ENCODE data around the gene FABP3.

FABP3 gene

DNA sequence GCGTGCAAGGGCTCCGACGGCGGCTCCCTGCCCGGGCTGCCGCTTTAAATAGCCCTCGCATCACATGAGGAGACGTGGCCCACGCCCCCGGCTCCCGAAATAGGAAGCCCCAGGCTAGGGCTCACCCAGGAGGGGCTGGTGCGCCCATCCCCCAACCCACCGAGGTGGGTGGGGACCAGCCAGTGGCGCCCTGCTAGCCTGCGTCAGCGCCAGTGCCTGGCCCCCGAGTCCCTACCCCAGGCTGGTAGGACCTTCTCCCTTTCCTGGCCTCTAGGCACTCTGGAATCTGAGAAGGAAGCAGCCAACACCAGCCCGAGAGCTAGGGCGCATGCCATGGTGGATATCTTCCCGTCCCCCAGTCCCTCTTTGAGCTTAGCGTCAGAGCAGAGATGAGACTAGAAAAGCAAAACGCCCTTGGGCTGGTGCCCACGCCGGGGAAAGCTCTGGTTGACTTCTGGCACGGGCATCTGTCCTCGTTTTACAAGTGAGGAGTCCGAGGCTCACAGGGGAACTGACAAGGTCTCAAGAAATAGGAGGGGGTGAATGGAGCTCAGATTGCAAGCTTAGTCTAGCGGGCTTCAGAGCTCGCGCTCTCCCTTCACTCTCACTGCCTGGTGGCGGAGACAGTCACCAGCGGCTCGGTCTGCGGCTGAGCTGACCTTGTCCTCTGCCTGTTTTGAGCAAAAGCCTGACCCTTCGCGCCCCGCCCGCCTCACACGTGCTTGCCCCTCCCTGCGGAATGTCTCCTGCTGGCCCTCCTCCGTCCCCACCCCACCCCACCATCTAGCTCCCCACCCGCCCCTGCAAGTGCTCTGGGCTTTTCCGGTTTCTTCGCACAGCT, at the start of gene FABP3:
Gene FABP3 (minus strand): TSS at position 21 of the 841 bp plus-strand sequence. CDS start 62 bp downstream, outside the sequence.
- no peak for DNase-seq (ENCODE audit: low read depth in 2 of 2)

DNA sequence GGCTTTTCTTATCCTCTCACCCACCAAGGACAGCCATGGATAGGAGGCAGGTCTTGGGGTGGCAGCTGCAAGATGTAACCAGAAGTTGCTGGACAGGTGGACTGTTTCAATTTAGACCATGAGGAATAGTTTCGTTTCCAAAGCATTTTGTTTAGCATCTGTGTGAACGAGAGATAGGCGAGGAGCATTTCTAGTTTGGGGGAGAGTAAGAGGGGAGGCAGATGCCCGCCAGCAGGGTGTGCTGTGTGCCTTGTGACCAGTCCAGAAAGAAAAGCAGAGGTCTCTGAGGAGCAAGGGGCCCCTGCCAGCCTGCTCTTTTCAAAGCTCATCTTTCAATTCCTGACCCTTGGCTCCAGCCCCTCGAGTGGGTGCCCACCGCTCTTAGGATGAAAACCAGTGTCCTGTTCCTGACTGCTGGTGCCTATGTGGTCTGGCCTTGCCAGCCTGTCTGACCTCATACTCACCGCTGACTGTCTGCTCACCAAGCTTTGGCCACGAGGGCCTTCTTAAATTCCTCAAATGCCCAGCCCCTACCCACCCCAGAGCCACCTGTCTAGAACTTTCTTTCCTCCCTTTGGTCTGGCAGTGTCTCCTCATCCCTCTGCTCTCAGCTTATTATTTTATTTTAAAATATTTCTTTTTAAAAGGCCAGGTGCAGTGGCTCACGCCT, 48.6 kb upstream of the FABP3 start:
- DNase-seq (ENCODE audit: low read depth in 2 of 2): no peak

DNA sequence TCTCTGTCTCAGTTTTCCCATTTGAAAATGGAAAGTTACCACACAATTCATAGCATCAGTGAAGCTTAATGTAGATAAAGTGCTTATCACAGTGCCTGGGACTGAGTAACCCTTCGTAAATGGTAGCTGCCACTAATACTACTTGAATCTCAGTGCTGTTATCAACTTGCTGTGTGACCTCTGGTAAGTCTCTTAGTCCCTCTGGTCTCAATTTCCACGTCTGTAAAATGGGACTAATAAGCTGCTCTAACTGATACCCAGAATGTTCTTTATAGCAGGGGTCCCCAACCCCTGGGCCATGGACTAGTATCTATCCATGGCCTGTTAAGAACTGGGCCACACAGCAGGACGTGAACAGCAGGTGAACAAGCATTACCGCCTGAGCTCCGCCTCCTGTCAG, 47.8 kb upstream of the FABP3 start:
- DNase-seq (ENCODE audit: low read depth in 2 of 2): no peak

DNA sequence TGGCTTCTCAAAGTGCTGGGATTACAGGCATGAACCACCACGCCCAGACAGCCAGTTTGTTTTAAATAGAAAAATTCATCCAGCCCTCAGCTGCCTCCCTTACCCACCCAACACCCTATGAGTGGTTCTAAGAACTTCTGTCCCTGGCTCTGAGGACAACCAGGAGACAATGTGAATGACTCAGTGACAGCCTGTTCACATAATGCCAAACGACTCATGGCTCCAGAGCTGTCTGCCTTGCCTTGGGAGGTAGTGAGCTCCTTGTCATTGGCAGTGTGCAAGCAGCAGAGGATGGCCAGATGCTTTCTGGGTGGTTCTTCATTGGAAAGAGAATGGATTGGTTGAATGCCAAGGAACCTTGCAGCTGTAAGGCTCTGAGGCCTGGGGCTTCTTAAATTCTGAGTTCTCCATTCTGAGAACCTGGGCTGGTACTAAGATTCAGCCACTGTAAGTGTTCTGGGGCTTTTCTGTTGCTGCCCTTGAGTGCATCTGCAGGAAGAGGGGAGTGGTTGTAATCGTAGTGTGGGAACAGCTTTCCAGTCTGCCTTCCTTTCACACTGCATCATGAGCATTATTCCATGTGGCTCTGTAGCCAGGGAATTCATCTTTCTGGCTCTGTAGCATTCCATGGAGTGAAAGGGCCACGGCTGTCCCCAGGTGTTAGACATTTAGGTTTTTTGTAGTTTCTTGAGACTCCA, 45.9 kb upstream of the FABP3 start:
- no peak for DNase-seq (ENCODE audit: low read depth in 2 of 2)

DNA sequence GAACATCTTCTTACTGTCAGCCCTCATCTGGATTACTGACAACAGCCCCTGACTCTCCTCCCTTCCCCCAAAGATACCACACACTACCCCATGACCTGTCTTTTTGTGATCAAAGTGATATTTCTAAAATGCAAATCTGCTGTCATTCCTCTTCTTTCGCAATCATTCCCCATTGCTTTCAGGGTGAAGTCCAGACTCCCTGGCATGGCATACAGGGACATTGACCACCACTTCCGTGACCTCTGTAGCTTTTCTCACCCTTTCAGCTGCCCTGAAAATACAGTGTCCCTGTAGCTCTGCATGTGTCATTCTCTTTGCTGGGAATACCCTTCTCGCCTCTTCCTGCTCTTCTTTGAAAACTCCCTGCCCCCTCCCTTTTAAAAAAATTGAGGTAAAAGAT, 44.3 kb upstream of the FABP3 start:
- no peak for DNase-seq (ENCODE audit: low read depth in 2 of 2)

DNA sequence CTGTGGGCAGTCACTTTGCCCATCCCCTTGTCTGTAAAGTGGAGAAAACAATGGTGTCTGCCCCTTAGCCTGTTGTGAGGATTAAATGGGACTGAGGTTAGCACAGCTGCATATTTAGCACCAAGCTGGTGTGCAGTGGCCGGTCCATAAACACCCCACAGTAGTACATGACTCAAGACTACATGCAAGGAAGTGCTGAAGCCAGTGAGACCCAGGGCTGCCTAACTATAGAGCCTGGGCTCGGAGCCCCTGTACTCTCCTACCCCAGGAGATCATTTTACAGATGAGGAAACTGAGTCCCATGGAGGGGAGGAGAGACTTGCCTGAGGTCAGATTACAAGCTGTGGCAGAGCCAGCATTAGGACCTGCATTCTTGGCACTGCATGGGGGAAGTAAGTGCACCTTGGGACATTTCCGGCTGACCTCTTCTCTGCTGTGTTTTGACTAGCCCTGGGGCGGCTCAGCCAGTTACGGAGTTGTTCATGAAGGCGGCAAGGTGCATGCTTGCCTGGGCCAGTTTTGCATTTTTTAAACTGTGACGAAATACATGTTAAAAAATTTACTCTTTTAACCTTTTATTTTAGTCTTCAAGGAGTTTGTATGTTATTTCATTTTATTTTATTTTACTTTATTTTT, 43.3 kb upstream of the FABP3 start:
- no peak for DNase-seq (ENCODE audit: low read depth in 2 of 2)

DNA sequence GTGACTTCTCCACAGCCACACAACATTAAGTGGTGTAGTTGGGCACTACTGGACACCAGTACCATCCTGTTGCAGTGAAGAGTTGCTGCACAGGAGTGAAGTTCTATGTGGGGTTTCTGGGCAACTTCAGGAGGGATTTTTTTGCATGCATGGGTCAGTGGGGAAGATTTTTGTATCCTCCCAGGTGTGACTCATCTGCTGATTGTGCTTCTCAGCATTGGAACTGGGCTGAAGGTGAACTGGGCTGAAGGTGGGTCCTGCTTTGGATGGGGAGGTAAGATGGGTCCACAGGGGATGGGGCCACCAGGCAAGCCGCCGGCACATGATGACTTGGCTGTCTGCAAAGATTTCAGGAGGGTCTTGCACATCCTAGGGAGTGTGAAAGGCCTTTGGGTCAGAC, 42.8 kb upstream of the FABP3 start:
- DNase-seq (ENCODE audit: low read depth in 2 of 2): no peak

DNA sequence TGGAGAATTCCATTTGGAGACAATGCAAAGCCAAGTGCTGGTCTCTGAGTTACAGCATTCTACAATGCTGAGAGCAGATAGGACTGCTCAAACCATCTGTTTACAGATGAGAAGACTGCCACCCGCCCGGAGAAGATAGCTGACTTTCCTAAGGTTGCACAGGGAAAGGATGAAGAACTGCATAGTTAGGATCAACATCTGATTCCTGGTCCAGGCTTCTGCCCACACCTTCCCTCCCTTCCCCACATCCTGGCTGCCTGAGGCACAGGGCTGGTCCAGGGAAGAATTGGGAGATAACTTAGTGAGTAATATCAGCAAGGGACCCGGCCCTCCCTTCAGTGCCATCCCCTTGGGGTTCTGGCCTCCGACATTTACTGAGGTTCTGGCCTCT, 42.1 kb upstream of the FABP3 start:
- DNase-seq (ENCODE audit: low read depth in 2 of 2): no peak

DNA sequence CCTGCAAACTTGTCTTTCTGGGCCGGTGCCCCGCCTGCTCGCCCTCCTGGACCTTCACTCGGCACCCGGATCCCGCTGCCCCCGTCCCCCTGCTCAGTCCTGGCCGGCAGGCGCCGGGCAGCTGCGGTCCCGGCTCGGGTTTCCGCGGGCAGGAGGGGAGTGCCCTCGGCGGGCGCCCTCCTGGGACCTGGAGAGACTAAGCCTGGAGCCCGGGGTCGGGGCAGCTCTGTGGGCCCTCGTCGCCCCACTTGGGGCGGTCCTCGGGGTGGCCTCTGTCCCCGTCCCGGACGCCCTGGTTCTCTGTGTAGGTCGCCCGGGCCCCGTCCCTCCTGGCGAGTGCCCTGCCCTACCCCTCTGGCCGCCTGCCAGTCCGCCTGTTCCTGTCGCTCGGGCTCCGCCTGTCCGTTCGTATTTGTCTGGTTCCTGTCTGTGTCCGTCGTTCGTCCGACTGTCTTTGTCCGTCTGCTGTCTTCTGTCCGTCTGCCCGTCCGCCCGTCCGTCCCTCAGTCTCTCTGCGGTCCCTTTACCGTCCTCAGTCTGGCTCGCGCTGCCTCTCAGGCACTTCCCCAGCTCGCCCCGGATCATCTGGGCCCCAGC, 40.6 kb upstream of the FABP3 start:
- peak in 1 of 2 donors; percentile 11 for DNase-seq (ENCODE audit: low read depth in 2 of 2)

DNA sequence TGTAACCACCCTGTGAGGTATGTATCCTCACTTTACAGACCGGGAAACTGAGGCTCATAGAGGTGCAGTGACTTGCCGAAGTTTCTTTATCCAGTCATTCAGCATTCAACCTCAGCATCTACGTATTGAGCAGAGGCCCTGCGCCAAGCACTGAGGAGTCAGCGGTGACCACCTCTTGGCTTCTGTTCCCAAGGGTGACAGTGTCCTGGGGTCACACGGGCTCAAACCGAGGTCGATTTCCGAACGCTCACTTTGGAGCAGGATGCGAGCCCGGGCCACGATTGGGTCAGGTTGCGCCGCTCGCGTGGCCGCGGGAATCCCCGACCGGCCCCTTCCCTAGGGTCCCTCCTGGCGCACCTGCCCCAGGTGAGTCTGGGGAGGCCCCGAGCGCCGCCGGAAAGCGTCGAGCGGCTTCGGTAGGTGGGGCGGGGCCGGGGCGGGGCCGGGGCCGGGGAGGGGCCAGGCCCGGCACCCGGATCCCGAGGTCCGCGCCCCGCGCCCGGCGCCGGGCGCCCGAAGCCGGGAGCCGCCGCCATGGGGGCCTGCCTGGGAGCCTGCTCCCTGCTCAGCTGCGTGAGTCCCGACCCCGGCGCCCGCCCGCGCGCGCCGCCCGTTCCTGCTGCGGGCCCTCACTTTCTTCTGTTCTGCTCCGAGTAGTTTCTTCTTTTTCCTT, 40.0 kb upstream of the FABP3 start, which contains the start of gene SERINC2:
Gene SERINC2 (plus strand): TSS at position 482 of the 673 bp plus-strand sequence. CDS start 53 bp downstream, at position 535.
- DNase-seq (ENCODE audit: low read depth in 2 of 2): peak in 1 of 2 donors; percentile 26

DNA sequence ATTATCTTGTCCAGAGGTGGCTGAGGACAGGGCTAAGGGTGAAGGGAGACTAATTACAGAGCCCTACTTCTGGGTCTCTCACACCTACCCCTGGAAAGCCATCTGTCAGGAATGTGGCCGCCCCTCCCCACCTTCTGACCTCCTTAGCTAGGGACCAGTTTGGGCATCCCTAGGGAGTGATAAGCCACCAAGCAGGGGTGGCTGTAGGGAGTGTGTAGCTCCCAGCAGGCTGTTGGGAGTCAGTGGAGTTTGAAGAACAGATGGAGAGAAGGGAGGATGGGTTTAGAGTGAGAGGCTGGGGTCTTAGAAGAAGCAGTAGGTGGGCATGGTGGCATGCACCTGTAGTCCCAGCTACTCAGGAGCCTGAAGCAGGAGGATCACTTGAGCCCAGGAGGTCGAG, 39.3 kb upstream of the FABP3 start:
- DNase-seq (ENCODE audit: low read depth in 2 of 2): no peak

DNA sequence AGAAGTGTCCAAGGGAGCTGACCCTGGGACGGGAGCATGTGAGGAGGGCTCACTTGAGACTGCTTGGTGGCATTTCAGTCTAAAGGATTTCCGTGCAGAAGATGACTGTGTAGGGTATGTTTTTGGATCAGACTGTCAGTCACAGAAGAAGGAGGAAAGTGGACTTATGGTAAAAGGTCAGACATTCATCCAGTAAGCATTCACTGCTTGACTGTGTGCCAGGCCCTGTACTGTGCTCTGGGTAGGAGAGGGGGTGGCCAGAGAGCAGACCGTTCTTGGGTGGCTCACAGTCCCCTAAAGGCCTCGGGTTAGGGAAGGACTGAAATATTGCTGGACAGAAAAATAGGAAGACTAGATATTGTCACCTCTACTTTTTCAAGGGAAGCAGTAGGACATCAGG, 38.0 kb upstream of the FABP3 start:
- DNase-seq (ENCODE audit: low read depth in 2 of 2): no peak

DNA sequence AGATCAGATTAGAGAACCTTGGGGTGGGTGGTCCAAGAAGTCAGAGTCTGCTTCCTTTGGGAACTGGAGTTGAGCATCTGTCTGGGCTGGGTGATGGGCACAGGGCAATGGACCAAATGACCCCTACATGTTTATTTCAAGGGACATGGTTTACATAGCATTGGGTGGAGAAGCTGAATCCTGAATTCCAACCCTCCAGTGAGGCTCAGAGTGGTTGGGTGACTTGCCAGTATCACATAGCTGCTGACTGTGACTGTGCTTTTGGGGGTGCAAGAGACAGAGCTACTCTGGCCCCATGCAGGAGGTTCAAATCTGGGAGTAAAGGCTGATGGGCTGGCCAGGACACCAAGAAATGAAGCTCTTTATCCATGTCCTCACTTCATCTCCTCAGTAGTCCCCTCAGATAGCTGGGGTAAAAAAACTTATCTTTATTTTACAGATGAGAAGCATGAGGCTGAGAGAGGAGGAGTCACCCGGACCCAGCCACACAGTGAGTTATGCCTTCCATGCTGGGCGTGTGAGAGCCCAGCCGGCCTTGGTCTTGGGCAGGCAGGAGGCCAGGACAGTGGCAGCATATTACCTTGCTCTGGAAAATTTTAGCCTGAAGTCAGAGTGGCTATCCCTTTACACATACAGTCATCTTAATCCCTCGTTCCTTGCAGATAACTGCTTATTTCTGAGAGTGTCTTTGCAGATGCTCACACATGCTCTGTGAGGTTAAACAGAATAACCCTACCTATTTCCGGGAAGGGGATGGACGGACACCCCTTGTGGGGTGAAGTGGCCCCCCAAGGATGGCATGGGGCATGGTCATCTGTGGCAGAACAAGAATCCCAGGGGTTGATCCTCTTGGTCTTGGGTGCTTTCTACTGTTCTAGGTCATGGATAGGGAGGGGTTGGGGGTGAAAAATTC, 37.3 kb upstream of the FABP3 start:
- no peak for DNase-seq (ENCODE audit: low read depth in 2 of 2)

DNA sequence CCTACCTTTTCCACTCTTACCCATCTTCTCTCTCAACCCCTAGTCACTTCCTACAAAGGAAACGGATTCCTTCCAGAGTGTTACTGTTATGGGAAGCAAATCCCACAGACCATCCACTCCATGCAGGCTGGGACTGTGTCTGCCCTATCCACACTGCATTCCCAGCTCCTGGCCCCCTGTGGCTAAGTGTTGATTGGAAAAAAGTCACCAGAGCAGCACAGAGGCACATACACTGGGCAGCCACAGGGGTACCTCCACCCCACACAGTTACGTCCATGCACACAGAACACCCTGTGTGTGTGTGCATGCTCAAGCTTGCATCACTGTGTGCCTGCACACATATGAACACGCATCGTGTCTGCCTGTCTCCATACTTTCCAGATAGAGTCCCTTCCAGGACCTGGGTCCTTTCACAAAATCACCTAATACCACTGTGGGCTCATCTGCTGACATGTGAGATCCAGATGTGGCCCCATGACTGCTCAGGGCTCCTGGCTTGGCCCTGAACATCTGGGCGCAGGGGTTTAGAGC, 36.0 kb upstream of the FABP3 start:
- DNase-seq (ENCODE audit: low read depth in 2 of 2): no peak

DNA sequence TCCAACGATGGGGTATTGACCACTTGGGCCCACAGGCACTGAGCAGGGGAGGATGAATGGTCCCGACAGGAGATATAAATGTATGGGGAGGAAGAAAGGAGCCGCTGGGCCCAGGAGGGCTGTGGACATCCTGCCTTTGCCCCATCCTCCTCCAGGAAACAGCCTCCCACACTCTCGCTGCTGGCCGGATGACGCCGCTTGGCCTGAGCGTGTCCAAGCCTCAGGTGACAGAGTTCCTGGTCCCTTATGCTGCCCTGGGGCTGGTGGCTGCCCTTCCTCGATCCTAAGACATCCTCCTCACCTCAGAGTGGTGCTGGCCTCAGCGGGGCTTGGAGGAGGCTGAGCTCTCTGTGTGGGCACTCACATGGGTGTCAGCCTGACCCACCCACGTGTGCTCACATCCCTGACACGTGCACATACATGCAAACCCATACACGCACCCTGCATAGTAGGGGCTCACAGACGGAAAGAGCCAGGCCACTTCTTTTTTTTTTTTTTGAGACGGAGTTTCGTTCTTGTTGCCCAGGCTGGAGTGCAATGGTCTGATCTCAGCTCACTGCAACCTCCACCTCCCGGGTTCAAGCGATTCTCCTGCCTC, 34.3 kb upstream of the FABP3 start:
- DNase-seq (ENCODE audit: low read depth in 2 of 2): no peak

DNA sequence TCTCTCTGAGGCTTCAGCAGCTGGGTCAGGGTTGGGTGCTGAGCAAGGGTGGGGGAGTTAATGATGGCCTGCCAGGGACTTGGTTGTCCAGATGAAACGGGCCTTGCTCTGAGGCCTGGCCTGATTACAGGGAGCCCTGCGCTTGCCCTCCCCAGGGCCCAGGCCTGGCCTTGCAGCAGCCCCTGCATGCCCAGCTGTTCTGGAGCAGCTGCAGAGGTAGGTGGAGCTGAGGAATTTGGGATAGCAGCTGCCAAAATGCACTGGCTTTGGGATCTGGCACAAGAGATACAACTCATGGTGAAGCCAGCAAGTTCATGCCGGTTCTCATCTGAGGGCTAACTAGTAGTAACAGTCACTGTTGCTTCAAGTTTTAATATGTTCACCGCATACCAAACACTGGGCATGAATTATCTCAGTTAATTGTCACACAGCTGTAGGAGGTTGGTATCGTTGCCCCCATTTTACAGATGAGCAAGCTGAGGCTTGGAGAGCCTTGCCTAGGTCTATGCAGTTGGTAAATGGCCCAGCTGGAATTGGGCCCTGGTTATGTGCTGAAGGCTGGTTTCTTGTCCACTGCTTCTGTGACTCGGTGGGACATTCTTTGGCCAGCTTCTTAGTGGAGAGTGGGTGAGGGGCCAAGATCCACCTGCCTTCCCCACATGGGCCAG, 32.8 kb upstream of the FABP3 start:
- no peak for DNase-seq (ENCODE audit: low read depth in 2 of 2)

DNA sequence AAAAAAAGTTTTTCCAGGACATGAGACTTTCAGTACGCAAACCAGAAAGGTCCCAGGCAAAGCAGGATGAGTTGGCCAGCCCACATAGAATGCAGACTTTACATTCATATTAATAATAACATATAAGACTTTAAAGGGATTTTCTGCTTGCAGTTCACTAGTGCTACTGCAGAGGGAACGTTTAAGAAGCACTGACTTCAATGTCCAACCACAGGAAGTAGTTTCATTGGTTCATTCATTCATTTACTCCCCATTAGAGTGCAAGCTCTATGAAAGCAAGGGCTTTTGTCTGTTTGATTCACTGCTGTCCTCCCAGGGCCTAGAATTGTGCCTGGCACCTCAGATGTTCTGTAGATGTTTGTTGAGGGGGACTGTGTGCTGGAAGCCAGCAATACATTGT, 28.4 kb upstream of the FABP3 start:
- DNase-seq (ENCODE audit: low read depth in 2 of 2): no peak

DNA sequence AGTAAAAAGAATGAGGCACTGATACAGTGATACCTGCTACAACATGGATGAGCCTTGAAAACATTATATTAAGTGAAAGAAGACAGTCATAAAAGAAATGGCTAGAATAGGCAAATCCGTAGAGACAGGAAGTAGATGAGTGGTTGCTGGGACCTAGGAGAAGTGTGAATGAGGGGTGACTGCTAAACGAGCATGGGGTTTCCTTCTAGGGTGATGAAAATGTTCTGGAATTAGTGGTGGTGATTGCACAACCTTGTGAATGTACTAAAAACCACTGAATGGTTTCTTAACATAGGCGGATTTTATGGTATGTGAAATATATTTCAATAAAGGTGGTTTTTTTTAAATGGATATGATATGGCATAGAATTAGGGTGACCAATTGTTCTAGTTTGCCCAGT, 27.5 kb upstream of the FABP3 start:
- no peak for DNase-seq (ENCODE audit: low read depth in 2 of 2)

DNA sequence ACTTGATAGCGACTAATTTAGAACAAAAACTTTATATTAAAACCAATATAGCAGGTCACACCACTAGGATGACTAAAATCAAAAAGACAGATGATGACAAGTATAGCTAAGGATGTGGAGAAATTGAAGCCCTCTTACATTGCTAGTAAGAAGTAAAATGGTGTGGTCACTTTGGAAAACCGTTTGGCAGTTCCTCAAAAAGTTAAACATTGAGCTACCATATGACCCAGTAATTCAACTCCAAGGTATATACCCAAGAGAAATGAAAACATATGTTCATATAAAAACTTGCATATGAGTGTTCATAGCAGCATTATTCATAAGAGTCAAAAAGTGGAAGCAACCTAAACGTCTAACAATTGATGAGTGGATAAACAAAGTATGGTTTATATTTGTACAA, 27.1 kb upstream of the FABP3 start:
- DNase-seq (ENCODE audit: low read depth in 2 of 2): no peak

Measured in stimulated activated CD4-positive, alpha-beta T cell treated with anti-CD3 and anti-CD28 coated beads, Interleukin-1b, Interleukin-23, amount 100 ng/mL, for 4 hours (primary cell).